Measurements from ENCODE around the gene SMARCA2.
"Not testable (repeated sequence)": the region's sequence is repeated elsewhere in the genome, so short reads cannot be mapped to it uniquely, and the experiment has no call there.

DNA sequence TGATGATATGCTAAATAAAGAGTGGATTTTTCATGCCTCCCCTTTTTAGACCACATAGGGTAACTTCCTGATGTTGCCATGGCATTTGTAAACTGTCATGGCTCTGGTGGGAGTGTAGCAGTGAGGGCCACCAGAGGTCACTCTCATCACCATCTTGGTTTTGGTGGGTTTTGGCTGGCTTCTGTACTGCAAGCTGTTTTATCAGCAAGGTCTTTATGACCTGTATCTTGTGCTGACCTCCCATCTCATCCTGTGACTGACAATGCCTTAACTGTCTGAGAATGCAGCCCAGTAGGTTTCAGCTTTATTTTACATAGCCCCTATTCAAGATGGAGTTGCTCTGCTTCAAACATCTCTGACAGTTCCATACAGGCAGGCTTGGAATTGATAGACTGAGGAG lies 131.6 kb downstream of the SMARCA2 start:
- not testable (repeated sequence) for TF ChIP-seq POLR2A (IDR thresholded peaks at IDR 0.05; ENCODE audit: low read length); GATA1 (IDR thresholded peaks at IDR 0.05; ENCODE audit: low read depth, low read length)

Data from erythroblast (primary cell).